ENCODE results near the gene TBCB.

TBCB gene

GRCh38 chr19:36112678-36113077 is 2.6 kb upstream of the TBCB start:
- TF ChIP-seq ZFP30 (CRISPR knock-in tag; IDR thresholded peaks at IDR 0.05) (no peak), ZNF8 (CRISPR knock-in tag; IDR thresholded peaks at IDR 0.05) (no peak), PPARA (CRISPR knock-in tag; IDR thresholded peaks at IDR 0.05; ENCODE audit: borderline replicate concordance) (no peak), CSRNP3 (CRISPR knock-in tag; IDR thresholded peaks at IDR 0.05) (no peak)
- ATAC-seq: no peak

DNA sequence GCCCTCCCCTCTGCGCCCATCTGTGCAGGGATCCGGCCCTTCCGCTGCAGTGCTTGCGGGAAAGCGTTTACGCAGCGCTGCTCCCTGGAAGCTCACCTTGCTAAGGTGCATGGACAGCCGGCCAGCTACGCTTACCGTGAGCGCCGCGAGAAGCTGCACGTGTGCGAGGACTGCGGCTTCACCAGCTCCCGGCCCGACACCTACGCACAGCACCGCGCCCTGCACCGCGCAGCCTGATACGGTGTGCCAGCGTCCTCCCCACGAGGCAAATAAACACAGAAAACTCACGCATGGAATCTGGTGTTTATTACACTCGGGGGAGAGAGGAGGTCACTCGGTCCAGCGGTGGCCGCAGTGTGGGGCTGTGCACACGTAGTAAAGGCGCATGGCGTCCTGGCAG is 1.8 kb upstream of the TBCB start:
- no peak for ATAC-seq
- TF ChIP-seq, protein P1, sequence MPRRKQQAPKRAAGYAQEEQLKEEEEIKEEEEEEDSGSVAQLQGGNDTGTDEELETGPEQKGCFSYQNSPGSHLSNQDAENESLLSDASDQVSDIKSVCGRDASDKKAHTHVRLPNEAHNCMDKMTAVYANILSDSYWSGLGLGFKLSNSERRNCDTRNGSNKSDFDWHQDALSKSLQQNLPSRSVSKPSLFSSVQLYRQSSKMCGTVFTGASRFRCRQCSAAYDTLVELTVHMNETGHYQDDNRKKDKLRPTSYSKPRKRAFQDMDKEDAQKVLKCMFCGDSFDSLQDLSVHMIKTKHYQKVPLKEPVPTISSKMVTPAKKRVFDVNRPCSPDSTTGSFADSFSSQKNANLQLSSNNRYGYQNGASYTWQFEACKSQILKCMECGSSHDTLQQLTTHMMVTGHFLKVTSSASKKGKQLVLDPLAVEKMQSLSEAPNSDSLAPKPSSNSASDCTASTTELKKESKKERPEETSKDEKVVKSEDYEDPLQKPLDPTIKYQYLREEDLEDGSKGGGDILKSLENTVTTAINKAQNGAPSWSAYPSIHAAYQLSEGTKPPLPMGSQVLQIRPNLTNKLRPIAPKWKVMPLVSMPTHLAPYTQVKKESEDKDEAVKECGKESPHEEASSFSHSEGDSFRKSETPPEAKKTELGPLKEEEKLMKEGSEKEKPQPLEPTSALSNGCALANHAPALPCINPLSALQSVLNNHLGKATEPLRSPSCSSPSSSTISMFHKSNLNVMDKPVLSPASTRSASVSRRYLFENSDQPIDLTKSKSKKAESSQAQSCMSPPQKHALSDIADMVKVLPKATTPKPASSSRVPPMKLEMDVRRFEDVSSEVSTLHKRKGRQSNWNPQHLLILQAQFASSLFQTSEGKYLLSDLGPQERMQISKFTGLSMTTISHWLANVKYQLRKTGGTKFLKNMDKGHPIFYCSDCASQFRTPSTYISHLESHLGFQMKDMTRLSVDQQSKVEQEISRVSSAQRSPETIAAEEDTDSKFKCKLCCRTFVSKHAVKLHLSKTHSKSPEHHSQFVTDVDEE (CRISPR knock-in tag; IDR thresholded peaks at IDR 0.05): no peak
- TF ChIP-seq ZFP30 (CRISPR knock-in tag; IDR thresholded peaks at IDR 0.05) (no peak), ZNF70 (CRISPR knock-in tag; IDR thresholded peaks at IDR 0.05) (no peak), ARNTL (CRISPR knock-in tag; IDR thresholded peaks at IDR 0.05; ENCODE audit: borderline replicate concordance, low read depth) (no peak), CSRNP3 (CRISPR knock-in tag; IDR thresholded peaks at IDR 0.05) (no peak), CREB5 (CRISPR knock-in tag; IDR thresholded peaks at IDR 0.05; ENCODE audit: low read depth) (no peak), TCF4 (CRISPR knock-in tag; IDR thresholded peaks at IDR 0.05; ENCODE audit: borderline replicate concordance) (no peak), RARB (CRISPR knock-in tag; IDR thresholded peaks at IDR 0.05) (no peak), BACH2 (CRISPR knock-in tag; IDR thresholded peaks at IDR 0.05; ENCODE audit: borderline replicate concordance) (no peak), CSDC2 (CRISPR knock-in tag; IDR thresholded peaks at IDR 0.05) (no peak), ZC3H10 (CRISPR knock-in tag; IDR thresholded peaks at IDR 0.05) (no peak), ESRRG (CRISPR knock-in tag; IDR thresholded peaks at IDR 0.05) (no peak)

DNA sequence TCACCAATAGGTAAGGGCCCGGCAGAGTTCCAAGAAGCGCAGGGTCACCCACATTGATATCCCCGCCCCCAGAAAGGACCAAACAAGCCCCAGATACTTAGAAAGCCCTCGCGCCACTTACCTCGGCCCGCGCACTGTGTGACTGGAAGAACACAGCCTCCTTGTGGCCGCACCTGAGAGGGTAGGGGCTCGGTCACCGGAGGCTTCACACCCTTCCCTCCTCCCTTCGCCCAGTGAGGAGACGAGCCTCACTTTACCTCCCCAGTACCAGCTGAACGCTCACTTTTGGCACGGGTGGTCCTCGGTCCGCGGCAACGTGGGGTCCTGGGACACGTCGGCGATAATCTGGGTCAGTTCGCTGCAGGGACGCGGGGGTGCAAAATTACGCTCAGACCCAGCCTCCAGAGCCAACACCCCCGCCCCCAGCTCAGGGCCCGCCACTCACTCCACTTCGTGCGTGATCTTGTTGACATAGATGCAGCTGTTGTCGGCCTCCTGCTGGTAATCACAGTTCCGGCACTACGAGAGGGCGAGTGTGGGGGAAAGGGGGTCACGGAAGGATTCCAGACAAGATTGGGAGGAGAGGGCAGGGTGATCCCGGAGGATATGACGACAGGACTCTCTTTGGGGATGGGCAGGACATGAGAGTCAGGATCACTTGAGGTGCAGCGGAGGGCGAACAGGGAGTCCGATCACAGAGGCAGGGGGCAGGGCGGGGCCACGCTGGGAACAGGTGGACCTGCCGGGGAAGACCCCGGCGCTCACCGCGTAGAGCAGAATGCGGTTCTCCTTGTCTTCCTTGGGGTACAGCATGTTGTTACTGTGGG is 1.2 kb upstream of the TBCB start:
- TF ChIP-seq RARB (CRISPR knock-in tag; IDR thresholded peaks at IDR 0.05): no peak
- no peak for TF ChIP-seq PPARA (CRISPR knock-in tag; IDR thresholded peaks at IDR 0.05; ENCODE audit: borderline replicate concordance)
- TF ChIP-seq TOX (CRISPR knock-in tag; IDR thresholded peaks at IDR 0.05; ENCODE audit: borderline replicate concordance): no peak
- no peak for TF ChIP-seq TCF4 (CRISPR knock-in tag; IDR thresholded peaks at IDR 0.05; ENCODE audit: borderline replicate concordance)
- no peak for TF ChIP-seq OSR1 (CRISPR knock-in tag; IDR thresholded peaks at IDR 0.05)
- TF ChIP-seq ARNTL (CRISPR knock-in tag; IDR thresholded peaks at IDR 0.05; ENCODE audit: borderline replicate concordance, low read depth): no peak
- no peak for TF ChIP-seq CSRNP3 (CRISPR knock-in tag; IDR thresholded peaks at IDR 0.05)
- no peak for TF ChIP-seq CSDC2 (CRISPR knock-in tag; IDR thresholded peaks at IDR 0.05)
- no peak for TF ChIP-seq CREB5 (CRISPR knock-in tag; IDR thresholded peaks at IDR 0.05; ENCODE audit: low read depth)
- TF ChIP-seq ESRRG (CRISPR knock-in tag; IDR thresholded peaks at IDR 0.05): no peak
- TF ChIP-seq, protein P1 (CRISPR knock-in tag; IDR thresholded peaks at IDR 0.05): no peak
- TF ChIP-seq GLIS3 (CRISPR knock-in tag; IDR thresholded peaks at IDR 0.05): no peak
- TF ChIP-seq ZC3H10 (CRISPR knock-in tag; IDR thresholded peaks at IDR 0.05): no peak
- TF ChIP-seq ZFP30 (CRISPR knock-in tag; IDR thresholded peaks at IDR 0.05): no peak
- TF ChIP-seq SNAI2 (CRISPR knock-in tag; IDR thresholded peaks at IDR 0.05): no peak
- ATAC-seq: peak; percentile 2
